ENCODE data around the gene SLC20A1. TPM values are rescaled to one million over a fixed set of nuclear protein-coding genes. Genes with fewer than 3 reads are reported as not detected.

The SLC20A1 gene
- total RNA-seq, 1 donor from 2014 or later, result 54.6 TPM

DNA sequence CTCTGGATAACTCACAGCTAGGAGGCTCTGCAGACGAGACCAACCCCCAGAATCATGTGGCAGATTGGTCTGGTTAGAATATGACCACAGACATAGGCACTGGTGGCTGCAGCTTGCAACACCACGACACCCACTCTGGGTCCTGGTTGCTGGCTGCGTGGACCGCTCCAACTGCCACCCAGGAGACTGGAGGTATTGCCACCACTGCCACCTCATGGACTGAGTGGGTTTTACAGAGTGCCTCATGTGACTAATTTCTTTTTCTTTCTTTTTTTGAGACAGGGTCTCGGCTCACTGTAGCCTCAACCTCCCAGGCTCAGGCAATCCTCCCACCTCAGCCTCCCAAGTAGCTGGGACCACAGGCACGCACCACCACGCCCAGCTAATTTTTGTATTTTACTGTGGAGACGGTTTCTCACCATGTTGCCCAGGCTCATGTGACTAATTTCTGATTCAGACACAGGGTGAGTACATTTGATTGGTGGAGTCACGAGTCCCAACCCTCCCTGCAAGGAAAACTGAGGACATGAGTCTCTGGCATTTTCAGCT is 45.2 kb downstream of the SLC20A1 start:
- peak; percentile 86 for ATAC-seq (ENCODE audit: low read depth)
- H3K4me1 Mint-ChIP-seq, result peaks cover 25% of the 10 kb centered on the region

DNA sequence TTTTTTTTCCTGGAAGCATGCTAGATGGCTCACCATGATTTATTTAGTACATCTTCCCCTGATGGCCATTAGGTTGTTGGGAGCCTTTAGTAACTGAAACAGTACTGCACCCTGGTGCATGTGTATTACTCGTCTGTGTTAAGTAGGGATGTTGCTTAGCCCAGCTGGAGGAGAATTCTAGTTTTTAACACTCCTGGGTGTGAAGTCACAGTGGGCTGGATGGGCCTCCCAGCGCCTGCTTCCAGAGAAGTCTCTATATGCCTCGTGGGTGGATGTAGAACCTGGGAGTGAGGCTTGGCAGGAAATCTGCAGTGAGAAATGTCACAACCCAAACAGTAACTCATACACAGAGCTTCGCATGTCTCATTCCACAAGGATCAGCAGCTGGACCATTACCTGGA is 46.1 kb downstream of the SLC20A1 start:
- Mint-ChIP-seq H3K4me1 (peaks cover 17% of the 10 kb centered on the region), H3K27me3 (no peaks in the 10 kb centered on the region), H3K36me3 (ENCODE audit: low read depth) (no peaks in the 10 kb centered on the region), H3K4me3 (no peak overlapping the region), H3K9me3 (no peaks in the 10 kb centered on the region), H3K27ac (no peak overlapping the region)
- ATAC-seq (ENCODE audit: low read depth), result no peak
- TF ChIP-seq, protein P1, sequence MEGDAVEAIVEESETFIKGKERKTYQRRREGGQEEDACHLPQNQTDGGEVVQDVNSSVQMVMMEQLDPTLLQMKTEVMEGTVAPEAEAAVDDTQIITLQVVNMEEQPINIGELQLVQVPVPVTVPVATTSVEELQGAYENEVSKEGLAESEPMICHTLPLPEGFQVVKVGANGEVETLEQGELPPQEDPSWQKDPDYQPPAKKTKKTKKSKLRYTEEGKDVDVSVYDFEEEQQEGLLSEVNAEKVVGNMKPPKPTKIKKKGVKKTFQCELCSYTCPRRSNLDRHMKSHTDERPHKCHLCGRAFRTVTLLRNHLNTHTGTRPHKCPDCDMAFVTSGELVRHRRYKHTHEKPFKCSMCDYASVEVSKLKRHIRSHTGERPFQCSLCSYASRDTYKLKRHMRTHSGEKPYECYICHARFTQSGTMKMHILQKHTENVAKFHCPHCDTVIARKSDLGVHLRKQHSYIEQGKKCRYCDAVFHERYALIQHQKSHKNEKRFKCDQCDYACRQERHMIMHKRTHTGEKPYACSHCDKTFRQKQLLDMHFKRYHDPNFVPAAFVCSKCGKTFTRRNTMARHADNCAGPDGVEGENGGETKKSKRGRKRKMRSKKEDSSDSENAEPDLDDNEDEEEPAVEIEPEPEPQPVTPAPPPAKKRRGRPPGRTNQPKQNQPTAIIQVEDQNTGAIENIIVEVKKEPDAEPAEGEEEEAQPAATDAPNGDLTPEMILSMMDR (IDR thresholded peaks at IDR 0.05), result no peak
- DNase-seq, result no peak
- intact Hi-C loops (cut with micrococcal nuclease), result loop anchor here (1.0 kb wide), 5 partner anchors 16 to 92 kb away; partner anchors contain the start of gene SLC20A1
- CTCF ChIA-PET, result interaction anchor here (1.5 to 6.2 kb wide), 5 partner anchors 8 to 193 kb away, joined by 4 to 47 read pairs (median 16); no protein-coding TSS in a partner anchor
- POLR2A ChIA-PET, result interaction anchor here (0.9 to 2.9 kb wide), 3 partner anchors 11 to 34 kb away, joined by 3 to 23 read pairs (median 3); no protein-coding TSS in a partner anchor

More for the DNA sequence above, 45.2 kb downstream of the SLC20A1 start:
- intact Hi-C loops (cut with micrococcal nuclease), result loop anchor here (1.0 kb wide), 5 partner anchors 17 to 91 kb away; partner anchors contain the start of gene SLC20A1
- DNase-seq, result peak; percentile 37
- H3K4me3 Mint-ChIP-seq, result peak overlapping the region; percentile 78
- H3K27ac Mint-ChIP-seq, result peak overlapping the region; percentile 72
- ChIA-PET POLR2A (interaction anchor here (0.5 to 2.9 kb wide), 6 partner anchors 10 to 65 kb away, joined by 3 to 23 read pairs (median 4); partner anchors contain the start of gene SLC20A1), CTCF (interaction anchor here (0.7 to 6.2 kb wide), 10 partner anchors 9 to 194 kb away, joined by 3 to 47 read pairs (median 4); partner anchors contain the start of gene SLC20A1)
- no peaks in the 10 kb centered on the region for H3K9me3 Mint-ChIP-seq
- H3K27me3 Mint-ChIP-seq, result no peaks in the 10 kb centered on the region
- TF ChIP-seq, protein P1 (IDR thresholded peaks at IDR 0.05), result peak; percentile 26
- no peaks in the 10 kb centered on the region for H3K36me3 Mint-ChIP-seq (ENCODE audit: low read depth)

DNA sequence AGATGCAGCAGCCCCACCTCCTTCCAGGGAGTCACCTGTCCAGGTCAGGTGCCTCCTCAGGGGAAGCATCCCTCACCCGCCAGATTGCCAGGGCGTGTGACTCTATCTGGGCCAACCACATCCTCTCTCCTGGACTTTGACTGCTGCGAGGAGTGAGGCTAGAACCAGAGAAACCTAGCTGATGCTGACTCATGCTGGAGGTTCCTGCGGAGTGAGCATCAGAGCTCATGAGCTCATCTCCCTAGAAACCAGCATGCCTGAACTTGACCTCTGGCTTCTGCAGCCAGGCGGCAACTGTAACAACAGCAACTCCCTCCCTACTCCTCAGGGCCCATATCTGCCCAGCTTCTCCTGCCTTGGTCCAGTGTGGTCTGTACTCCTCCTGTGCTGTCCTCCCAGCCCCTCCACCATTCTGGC is 46.8 kb downstream of the SLC20A1 start:
- H3K27ac Mint-ChIP-seq, result peak overlapping the region; percentile 37
- no peak overlapping the region for H3K4me3 Mint-ChIP-seq
- peaks cover 17% of the 10 kb centered on the region for H3K4me1 Mint-ChIP-seq
- no peaks in the 10 kb centered on the region for H3K36me3 Mint-ChIP-seq (ENCODE audit: low read depth)
- ChIA-PET CTCF (interaction anchor here (3.2 to 6.2 kb wide), 3 partner anchors 15 to 66 kb away, joined by 11 to 47 read pairs (median 34); no protein-coding TSS in a partner anchor), POLR2A (interaction anchor here (0.9 to 2.9 kb wide), 2 partner anchors 10 to 14 kb away, joined by 3 to 23 read pairs; no protein-coding TSS in a partner anchor)
- TF ChIP-seq, protein P1 (IDR thresholded peaks at IDR 0.05), result no peak
- intact Hi-C loops (cut with micrococcal nuclease), result no loop called here
- DNase-seq, result no peak
- ATAC-seq (ENCODE audit: low read depth), result peak; percentile 43
- H3K27me3 Mint-ChIP-seq, result no peaks in the 10 kb centered on the region
- no peaks in the 10 kb centered on the region for H3K9me3 Mint-ChIP-seq

DNA sequence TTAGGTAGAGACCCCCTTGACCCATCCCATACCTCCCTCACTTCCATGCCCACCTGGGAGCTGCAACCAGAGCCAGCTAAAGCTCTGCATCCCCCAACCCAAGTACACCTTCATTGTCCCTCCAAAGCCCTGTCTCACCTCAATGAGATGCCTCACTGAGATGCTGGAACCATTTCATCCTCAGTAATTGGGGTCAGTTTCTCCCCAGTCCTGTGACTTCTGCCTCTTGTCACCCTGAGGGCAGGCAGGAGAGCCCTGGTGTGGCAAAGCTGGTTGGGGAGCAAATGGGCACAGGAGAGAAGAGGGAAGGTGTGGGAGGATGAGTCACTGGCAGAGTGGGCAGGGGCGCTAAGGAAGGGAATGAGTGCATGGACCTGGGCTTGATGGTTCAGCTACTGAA is 47.2 kb downstream of the SLC20A1 start:
- H3K36me3 Mint-ChIP-seq (ENCODE audit: low read depth), result no peaks in the 10 kb centered on the region
- no peaks in the 10 kb centered on the region for H3K9me3 Mint-ChIP-seq
- peaks cover 17% of the 10 kb centered on the region for H3K4me1 Mint-ChIP-seq
- H3K27ac Mint-ChIP-seq, result no peak overlapping the region
- intact Hi-C loops (cut with micrococcal nuclease), result no loop called here
- DNase-seq (no peak), ATAC-seq (ENCODE audit: low read depth) (no peak)
- H3K27me3 Mint-ChIP-seq, result no peaks in the 10 kb centered on the region
- TF ChIP-seq, protein P1 (IDR thresholded peaks at IDR 0.05), result no peak
- no peak overlapping the region for H3K4me3 Mint-ChIP-seq
- ChIA-PET CTCF (interaction anchor here (3.2 to 6.2 kb wide), 3 partner anchors 15 to 66 kb away, joined by 11 to 47 read pairs (median 34); no protein-coding TSS in a partner anchor), POLR2A (interaction anchor here (0.9 to 2.9 kb wide), 2 partner anchors 10 to 14 kb away, joined by 3 to 23 read pairs; no protein-coding TSS in a partner anchor)

DNA sequence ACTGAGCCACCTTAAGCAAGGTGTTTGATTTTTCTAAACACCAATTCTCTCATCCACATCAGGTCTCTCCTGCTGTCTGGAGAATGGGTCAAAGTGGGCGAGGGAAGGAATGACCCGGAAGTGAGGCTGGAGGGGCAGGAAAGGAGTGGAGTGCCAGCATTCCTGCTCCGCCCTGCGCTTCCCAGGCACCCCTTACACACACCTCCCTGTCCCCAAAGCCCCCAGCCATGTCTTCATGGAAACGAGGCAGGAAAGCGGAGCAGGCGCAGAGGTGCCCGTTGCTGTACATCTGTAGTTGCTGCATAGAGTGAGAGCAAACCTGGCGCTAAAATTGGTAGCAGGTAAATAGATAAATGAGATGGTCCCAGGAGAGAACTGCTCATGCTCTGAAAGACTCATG is 47.9 kb downstream of the SLC20A1 start:
- ATAC-seq (ENCODE audit: low read depth), result no peak
- TF ChIP-seq, protein P1 (IDR thresholded peaks at IDR 0.05), result no peak
- intact Hi-C loops (cut with micrococcal nuclease), result no loop called here
- no peaks in the 10 kb centered on the region for H3K27me3 Mint-ChIP-seq
- no peak overlapping the region for H3K4me3 Mint-ChIP-seq
- no peaks in the 10 kb centered on the region for H3K36me3 Mint-ChIP-seq (ENCODE audit: low read depth)
- H3K9me3 Mint-ChIP-seq, result no peaks in the 10 kb centered on the region
- ChIA-PET POLR2A (no interaction called here), CTCF (interaction anchor here (6.2 kb wide), 1 partner anchor 32 kb away, joined by 47 read pairs; no protein-coding TSS in a partner anchor)
- H3K27ac Mint-ChIP-seq, result no peak overlapping the region
- H3K4me1 Mint-ChIP-seq, result peaks cover 22% of the 10 kb centered on the region
- no peak for DNase-seq

All from activated B cell treated with CpG ODN at 0.5 μM for 24 hours (primary cell).